GM12865 (cell line): ENCODE measurements around the gene ATP2C2.

Experiments
- DNase-seq: peaks from one replicate; pipeline ENCODE4 v3.0.0; 2010; ENCODE audit warnings: low read depth
- H3K4me3 ChIP-seq: 2 replicates; pipeline ENCODE4 v1.5.1; 2011; ENCODE audit warnings: mild to moderate bottlenecking, low read depth, low read length, control low read depth
- CTCF ChIP-seq: IDR thresholded peaks from 2 replicates; pipeline ENCODE4 v1.5.1; 2011; ENCODE audit warnings: low read length, control low read depth, low read depth, inconsistent platforms; ENCODE audit not compliant: insufficient read depth; ENCODE audit errors: missing control alignments

The ATP2C2 gene

GRCh38 chr16:84404936-84405639 is 36.8 kb downstream of the ATP2C2 start:
- TF ChIP-seq CTCF: no peak
- DNase-seq: no peak
- no peak overlapping the region for H3K4me3 ChIP-seq

- no peak overlapping the region for H3K4me3 ChIP-seq
- DNase-seq: no peak
- TF ChIP-seq CTCF: no peak
Observed at GRCh38 chr16:84406006-84406963, 37.9 kb downstream of the ATP2C2 start.

- no peak for DNase-seq
- no peak for TF ChIP-seq CTCF
- H3K4me3 ChIP-seq: no peak overlapping the region
Observed at GRCh38 chr16:84407588-84408313, 39.4 kb downstream of the ATP2C2 start.

- TF ChIP-seq CTCF: no peak
- no peak for DNase-seq
- no peak overlapping the region for H3K4me3 ChIP-seq
Observed at GRCh38 chr16:84408314-84408690, 40.0 kb downstream of the ATP2C2 start.

- DNase-seq: no peak
- H3K4me3 ChIP-seq: no peak overlapping the region
- no peak for TF ChIP-seq CTCF
Observed at GRCh38 chr16:84408856-84409255, 40.5 kb downstream of the ATP2C2 start.

GRCh38 chr16:84410361-84411138 is 42.2 kb downstream of the ATP2C2 start:
- TF ChIP-seq CTCF: no peak
- no peak for DNase-seq
- no peak overlapping the region for H3K4me3 ChIP-seq
